Measurements from ENCODE around the gene PCDHGA3. TPM values are rescaled to one million over a fixed set of nuclear protein-coding genes. Genes with fewer than 3 reads are reported as not detected.
A peak's percentile ranks its signal among the peaks of the same experiment; 100 is the strongest.

The PCDHGA3 gene
- total RNA-seq, 1 donor from 2014 or later = 1.4 TPM

- Mint-ChIP-seq H3K27ac (ENCODE audit: unreplicated experiment) (peak within 1 kb of the TSS; percentile 95), H3K9me3 (ENCODE audit: unreplicated experiment) (peaks cover 44% of the 10 kb centered on the region), H3K4me1 (ENCODE audit: unreplicated experiment) (peaks cover 23% of the 10 kb centered on the region), H3K27me3 (ENCODE audit: unreplicated experiment) (peaks cover 15% of the 10 kb centered on the region), H3K36me3 (ENCODE audit: low read depth, unreplicated experiment) (peaks cover 67% of the 10 kb centered on the region), H3K4me3 (ENCODE audit: unreplicated experiment) (peak within 1 kb of the TSS; percentile 70)
- TF ChIP-seq CTCF (IDR thresholded peaks at IDR 0.05; ENCODE audit: unreplicated experiment) = peak; percentile 63
- peak; percentile 26 for DNase-seq (ENCODE audit: low spot score)
Measured at GRCh38 chr5:141359790-141360426, 16.3 kb downstream of the PCDHGA3 start, which contains the start of gene PCDHGB2. Gene PCDHGB2 (plus strand): TSS chr5:141359994. CDS start chr5:141360136, 142 bp downstream.

GRCh38 chr5:141360685-141361084, 17.1 kb downstream of the PCDHGA3 start:
- Mint-ChIP-seq H3K4me3 (ENCODE audit: unreplicated experiment) (peak overlapping the region; percentile 70), H3K4me1 (ENCODE audit: unreplicated experiment) (peaks cover 23% of the 10 kb centered on the region), H3K36me3 (ENCODE audit: low read depth, unreplicated experiment) (peaks cover 68% of the 10 kb centered on the region), H3K27me3 (ENCODE audit: unreplicated experiment) (peaks cover 18% of the 10 kb centered on the region), H3K27ac (ENCODE audit: unreplicated experiment) (peak overlapping the region; percentile 67), H3K9me3 (ENCODE audit: unreplicated experiment) (peaks cover 51% of the 10 kb centered on the region)
- DNase-seq (ENCODE audit: low spot score) = no peak
- no peak for TF ChIP-seq CTCF (IDR thresholded peaks at IDR 0.05; ENCODE audit: unreplicated experiment)

DNA sequence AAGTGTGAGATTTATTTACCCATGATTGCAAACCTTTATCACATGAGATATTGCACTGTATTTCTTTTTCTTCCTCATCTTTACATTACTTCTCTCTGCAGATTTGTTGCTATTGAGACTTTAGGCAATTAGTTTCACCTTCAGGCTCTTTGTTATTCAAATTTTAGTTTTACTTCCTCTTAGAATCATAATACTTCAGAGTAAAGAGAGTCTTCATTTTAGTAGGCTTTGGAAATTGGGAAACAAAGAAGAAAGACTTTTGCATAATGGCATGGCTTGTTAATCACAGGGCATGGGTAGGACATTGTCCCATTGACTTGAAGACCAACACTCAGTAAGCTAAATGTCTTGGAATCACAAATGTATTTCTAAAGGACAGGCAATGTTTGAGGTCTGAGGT, 19.1 kb downstream of the PCDHGA3 start:
- Mint-ChIP-seq H3K27me3 (ENCODE audit: unreplicated experiment) (peaks cover 14% of the 10 kb centered on the region), H3K27ac (ENCODE audit: unreplicated experiment) (no peak overlapping the region), H3K36me3 (ENCODE audit: low read depth, unreplicated experiment) (peaks cover 62% of the 10 kb centered on the region), H3K4me1 (ENCODE audit: unreplicated experiment) (peaks cover 23% of the 10 kb centered on the region), H3K9me3 (ENCODE audit: unreplicated experiment) (peaks cover 44% of the 10 kb centered on the region), H3K4me3 (ENCODE audit: unreplicated experiment) (peak overlapping the region; percentile 68)
- no peak for TF ChIP-seq CTCF (IDR thresholded peaks at IDR 0.05; ENCODE audit: unreplicated experiment)
- no peak for DNase-seq (ENCODE audit: low spot score)

DNA sequence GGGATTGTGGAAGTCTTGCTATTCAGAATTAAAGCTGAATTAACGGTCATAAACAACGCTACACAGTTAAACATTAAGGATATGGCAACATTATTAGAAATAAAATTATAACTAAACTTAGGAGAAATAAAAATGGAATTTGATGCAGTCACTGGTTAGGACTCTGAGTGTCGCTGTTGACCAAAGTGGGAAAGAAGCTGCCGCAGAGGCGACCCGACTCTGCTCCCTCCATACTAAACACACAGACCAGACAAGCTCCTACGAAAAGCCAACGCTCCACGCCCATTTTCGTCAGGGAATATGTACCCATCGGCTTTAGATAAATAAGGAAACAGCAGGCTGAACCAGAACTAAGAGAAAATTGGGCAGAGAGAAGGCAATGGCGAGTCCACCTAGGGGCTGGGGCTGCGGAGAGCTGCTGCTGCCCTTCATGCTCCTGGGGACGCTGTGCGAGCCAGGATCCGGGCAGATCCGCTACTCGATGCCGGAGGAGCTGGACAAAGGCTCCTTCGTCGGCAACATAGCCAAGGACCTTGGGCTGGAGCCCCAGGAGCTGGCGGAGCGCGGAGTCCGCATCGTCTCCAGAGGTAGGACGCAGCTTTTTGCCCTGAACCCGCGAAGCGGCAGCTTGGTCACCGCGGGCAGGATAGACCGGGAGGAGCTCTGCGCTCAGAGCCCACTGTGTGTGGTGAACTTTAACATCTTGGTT, 20.5 kb downstream of the PCDHGA3 start, which contains the start of gene PCDHGA5:
PCDHGA5 (plus strand) TSS at position 211 of the 709 bp plus-strand sequence; CDS start at position 380, 169 bp downstream.
- no peak for TF ChIP-seq CTCF (IDR thresholded peaks at IDR 0.05; ENCODE audit: unreplicated experiment)
- H3K9me3 Mint-ChIP-seq (ENCODE audit: unreplicated experiment) = peaks cover 44% of the 10 kb centered on the region
- peaks cover 18% of the 10 kb centered on the region for H3K4me1 Mint-ChIP-seq (ENCODE audit: unreplicated experiment)
- H3K27ac Mint-ChIP-seq (ENCODE audit: unreplicated experiment) = no peak within 1 kb of the TSS
- peaks cover 62% of the 10 kb centered on the region for H3K36me3 Mint-ChIP-seq (ENCODE audit: low read depth, unreplicated experiment)
- peak within 1 kb of the TSS; percentile 21 for H3K4me3 Mint-ChIP-seq (ENCODE audit: unreplicated experiment)
- DNase-seq (ENCODE audit: low spot score) = no peak
- peaks cover 14% of the 10 kb centered on the region for H3K27me3 Mint-ChIP-seq (ENCODE audit: unreplicated experiment)

Data from endothelial cell (in vitro differentiated cells).